GM18867 (cell line): ENCODE data around the gene LMO7.
"Not testable (repeated sequence)": the region's sequence is repeated elsewhere in the genome, so short reads cannot be mapped to it uniquely, and the experiment has no call there.

ENCODE experiments used
- ATAC-seq: cut with Tn5 transposase; IDR thresholded peaks from one replicate; pipeline ENCODE4 v1.9.1; 2021; ENCODE audit warnings: mild to moderate bottlenecking, moderate library complexity; ENCODE audit not compliant: unreplicated experiment

Gene LMO7

GRCh38 chr13:75694722-75695121 lies 58.6 kb downstream of the LMO7 start:
- ATAC-seq: no peak

GRCh38 chr13:75695908-75696307 lies 59.8 kb downstream of the LMO7 start:
- ATAC-seq: peak; percentile 78

GRCh38 chr13:75699062-75699461 lies 62.9 kb downstream of the LMO7 start:
- ATAC-seq: no peak

GRCh38 chr13:75699717-75700116 lies 63.6 kb downstream of the LMO7 start:
- ATAC-seq: not testable (repeated sequence)

GRCh38 chr13:75700552-75700951 lies 64.4 kb downstream of the LMO7 start:
- no peak for ATAC-seq

GRCh38 chr13:75702476-75702875 lies 66.3 kb downstream of the LMO7 start:
- no peak for ATAC-seq

GRCh38 chr13:75703769-75704168 lies 67.6 kb downstream of the LMO7 start:
- ATAC-seq: no peak

- ATAC-seq: no peak
Measured at GRCh38 chr13:75704194-75704926, 68.2 kb downstream of the LMO7 start.

GRCh38 chr13:75704927-75705288 lies 68.8 kb downstream of the LMO7 start:
- no peak for ATAC-seq

GRCh38 chr13:75705395-75705794 lies 69.3 kb downstream of the LMO7 start:
- no peak for ATAC-seq

GRCh38 chr13:75705908-75706307 lies 69.8 kb downstream of the LMO7 start:
- ATAC-seq: no peak

GRCh38 chr13:75713852-75714251 lies 77.7 kb downstream of the LMO7 start:
- ATAC-seq: no peak

GRCh38 chr13:75715601-75716523 lies 79.7 kb downstream of the LMO7 start:
- peak; percentile 95 for ATAC-seq

GRCh38 chr13:75717525-75717924 lies 81.4 kb downstream of the LMO7 start:
- no peak for ATAC-seq

GRCh38 chr13:75721307-75721706 lies 85.2 kb downstream of the LMO7 start:
- no peak for ATAC-seq

GRCh38 chr13:75723901-75724300 lies 87.8 kb downstream of the LMO7 start:
- no peak for ATAC-seq

- ATAC-seq: no peak
Measured at GRCh38 chr13:75724752-75725517, 88.8 kb downstream of the LMO7 start.

GRCh38 chr13:75725736-75726135 lies 89.6 kb downstream of the LMO7 start:
- no peak for ATAC-seq

GRCh38 chr13:75726306-75726705 lies 90.2 kb downstream of the LMO7 start:
- ATAC-seq: no peak

- ATAC-seq: not testable (repeated sequence)
Measured at GRCh38 chr13:75733113-75733512, 97.0 kb downstream of the LMO7 start.

- no peak for ATAC-seq
Measured at GRCh38 chr13:75736173-75736572, 100.0 kb downstream of the LMO7 start.
